LHCN-M2 (cell line): ENCODE results near the gene CD37. TPM values are rescaled to one million over a fixed set of nuclear protein-coding genes. Genes with fewer than 3 reads are reported as not detected.

Experiments used
- DNase-seq: peaks from one replicate; pipeline ENCODE4 v3.0.0-alpha.2; 2012; ENCODE audit warnings: low read depth
- total RNA-seq: library from RNA; depleted of rRNA; stranded (reverse); fragments of >200 nt; gene quantifications from 2 replicates; pipeline ENCODE4 v1.2.3, GENCODE V29; 2014; rRNA removed

The CD37 gene
- total RNA-seq, 1 experiment from 2014 or later = not detected

- no peak for DNase-seq
Observed at GRCh38 chr19:49378512-49378911, 43.3 kb downstream of the CD37 start.

DNA sequence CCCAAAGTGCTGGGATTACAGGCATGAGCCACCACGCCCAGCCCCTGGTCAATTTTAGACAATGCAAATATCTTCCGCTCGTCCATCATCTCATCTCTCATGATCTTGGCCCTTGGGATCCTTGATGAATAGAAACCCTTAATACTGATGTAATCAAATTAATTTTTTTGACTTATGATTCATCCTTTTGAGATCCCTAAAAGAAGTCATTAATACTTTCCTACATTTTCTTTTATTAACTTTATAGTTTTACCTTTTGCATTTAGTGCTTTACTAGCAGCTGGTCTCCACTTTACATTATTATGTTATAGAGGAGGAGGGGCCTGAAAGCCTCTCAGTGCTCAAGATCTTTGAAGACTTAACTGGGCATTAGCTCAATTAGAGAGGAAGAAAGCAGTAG is 45.2 kb downstream of the CD37 start:
- no peak for DNase-seq

DNA sequence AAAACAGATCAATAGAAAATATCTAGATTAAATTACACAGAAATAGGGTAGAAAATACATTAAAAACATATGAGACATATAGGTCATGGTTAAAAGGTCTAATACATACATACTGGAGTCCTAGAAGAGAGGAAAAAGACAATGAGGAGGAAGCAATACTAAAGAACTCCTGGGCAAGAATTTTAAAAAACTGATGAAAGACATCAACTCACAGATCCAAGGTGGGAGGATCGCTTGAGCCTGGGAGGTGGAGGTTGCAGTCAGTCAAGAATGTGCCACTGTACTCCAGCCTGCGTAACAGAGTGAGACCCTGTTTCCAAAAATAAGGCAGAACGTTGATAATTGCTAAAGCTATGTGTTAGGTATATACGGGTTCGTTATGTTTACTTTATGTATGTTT is 47.4 kb downstream of the CD37 start:
- DNase-seq = no peak

DNA sequence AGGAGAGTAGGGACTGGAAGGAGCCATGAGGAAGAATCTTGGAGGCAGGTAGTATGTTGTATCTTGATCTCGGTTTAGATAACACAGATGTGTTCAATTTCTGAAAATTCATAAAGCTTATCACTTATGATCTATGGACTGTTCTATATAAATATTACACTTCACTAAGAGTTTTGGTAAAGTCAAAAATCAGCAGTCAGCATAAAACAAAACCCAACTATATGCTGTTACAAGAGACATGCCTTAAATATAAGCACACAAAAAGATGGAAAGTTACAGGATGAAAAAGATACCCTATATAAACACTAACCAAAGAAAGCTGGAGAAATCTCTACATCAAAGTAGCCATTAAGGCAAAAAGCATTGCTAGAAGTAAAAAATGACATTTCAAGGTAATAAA is 48.4 kb downstream of the CD37 start:
- no peak for DNase-seq

DNA sequence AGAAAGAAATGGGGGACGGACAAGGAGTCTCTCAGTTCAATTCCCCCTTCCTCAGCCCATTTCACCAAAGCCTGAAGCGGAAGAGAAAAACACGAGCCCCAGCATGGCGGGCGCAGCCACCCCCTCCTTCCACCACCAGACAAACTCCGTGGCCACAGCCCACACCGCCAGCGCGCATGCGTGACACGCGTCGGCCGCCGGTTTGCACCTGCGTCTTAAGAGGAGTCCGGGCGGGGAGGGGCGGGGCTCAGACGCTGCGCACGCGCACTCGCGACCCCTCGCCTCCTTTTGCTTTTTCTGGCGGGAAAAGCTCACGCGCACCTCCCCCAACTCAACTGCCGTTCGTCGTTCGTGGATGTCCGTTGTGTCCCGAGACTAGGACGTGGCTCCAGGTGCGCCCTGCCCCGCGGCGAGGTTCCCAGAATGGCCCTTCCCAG is 52.7 kb downstream of the CD37 start, which contains the start of gene KASH5:
Gene KASH5 (plus strand): TSS at position 314 of the 437 bp plus-strand sequence. CDS start 2,635 bp downstream, outside the sequence.
- DNase-seq = no peak

DNA sequence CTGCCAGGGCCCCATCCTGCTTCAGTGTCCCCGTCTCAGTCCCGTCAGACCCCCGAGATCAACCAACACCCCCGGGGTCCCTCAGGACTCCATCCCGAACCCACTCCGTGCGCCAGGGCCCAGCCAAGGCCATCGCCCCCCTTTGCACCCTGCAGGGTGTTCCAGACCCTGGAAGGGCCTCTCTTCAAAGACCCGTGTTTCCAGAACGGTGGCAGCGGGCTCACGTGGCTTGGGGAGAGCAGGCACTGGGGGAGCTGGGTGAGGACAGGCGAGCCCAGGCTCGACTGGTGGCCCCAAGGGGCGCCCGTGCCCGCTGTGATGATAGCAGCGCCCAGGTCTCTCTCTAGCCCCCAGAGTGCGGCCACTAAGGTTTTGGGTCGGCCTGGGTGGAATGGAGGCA is 54.2 kb downstream of the CD37 start:
- DNase-seq = no peak

Other genes with a start within 250 kb of the CD37 start
- 207 and 241 TPM in 2 replicates for gene SNRNP70, start 250.0 kb upstream of the CD37 start, total RNA-seq
- 10.2 and 14.8 TPM in 2 replicates for gene LIN7B, start 221.0 kb upstream of the CD37 start, total RNA-seq
- gene C19orf73, start 216.3 kb upstream of the CD37 start, total RNA-seq = 1.1 and 3.1 TPM in 2 replicates
- gene PPFIA3, start 215.9 kb upstream of the CD37 start, total RNA-seq = 7.9 and 9.8 TPM in 2 replicates
- gene HRC, start 180.0 kb upstream of the CD37 start, total RNA-seq = 2.2 TPM in 1 of 2 replicates, not detected in the other
- 13.9 and 14.2 TPM in 2 replicates for gene TRPM4, start 177.6 kb upstream of the CD37 start, total RNA-seq
- gene SLC6A16, start 10.2 kb upstream of the CD37 start, total RNA-seq = 0.11 TPM in 1 of 2 replicates, not detected in the other
- gene TEAD2, start 27.0 kb downstream of the CD37 start, total RNA-seq = 36.9 and 39.4 TPM in 2 replicates
- gene DKKL1, start 28.5 kb downstream of the CD37 start, total RNA-seq = 0.46 TPM in 1 of 2 replicates, not detected in the other
- not detected in 2 replicates for gene KASH5, start 52.8 kb downstream of the CD37 start, total RNA-seq
- gene PTH2, start 88.0 kb downstream of the CD37 start, total RNA-seq = not detected in 2 replicates
- gene GFY, start 90.0 kb downstream of the CD37 start, total RNA-seq = not detected in 2 replicates
- 0.46 TPM in 1 of 2 replicates, not detected in the other for gene SLC17A7, start 106.1 kb downstream of the CD37 start, total RNA-seq
- gene PIH1D1, start 116.4 kb downstream of the CD37 start, total RNA-seq = 81.1 and 90.7 TPM in 2 replicates
- gene ALDH16A1, start 117.8 kb downstream of the CD37 start, total RNA-seq = 34.8 and 42.6 TPM in 2 replicates
- 2.6 and 4.6 TPM in 2 replicates for gene FLT3LG, start 138.8 kb downstream of the CD37 start, total RNA-seq
- gene RPL13A, start 152.2 kb downstream of the CD37 start, total RNA-seq = 1,577 and 2,027 TPM in 2 replicates
- gene RPS11, start 161.0 kb downstream of the CD37 start, total RNA-seq = 2,307 and 2,635 TPM in 2 replicates
- gene FCGRT, start 177.3 kb downstream of the CD37 start, total RNA-seq = 95.6 and 96.2 TPM in 2 replicates
- 234 and 287 TPM in 2 replicates for gene RCN3, start 192.6 kb downstream of the CD37 start, total RNA-seq
- gene NOSIP, start 245.2 kb downstream of the CD37 start, total RNA-seq = 75.2 and 76.8 TPM in 2 replicates
- gene PRRG2, start 245.9 kb downstream of the CD37 start, total RNA-seq = 0.29 and 0.38 TPM in 2 replicates